ENCODE measurements around the gene CXorf66.

GRCh38 chrX:139924069-139924695 lies 41.1 kb downstream of the CXorf66 start:
- TF ChIP-seq CTCF (IDR thresholded peaks at IDR 0.05) (no peak), ZFX (IDR thresholded peaks at IDR 0.05; ENCODE audit: borderline replicate concordance) (no peak)

All from 22Rv1 (cell line).